Kidney epithelial cell (primary cell): ENCODE results near the gene PISD. TPM values are rescaled to one million over a fixed set of nuclear protein-coding genes. Genes with fewer than 3 reads are reported as not detected.

Experiments
- DNase-seq: peaks from one replicate; pipeline ENCODE4 v3.0.0-alpha.2; 2010; ENCODE audit warnings: low read depth
- H3K27me3 ChIP-seq: 2 replicates; pipeline ENCODE4 v1.6.0; 2011; ENCODE audit warnings: low read length; ENCODE audit not compliant: control insufficient read depth, insufficient read depth
- H3K36me3 ChIP-seq: 2 replicates; pipeline ENCODE4 v1.5.1; 2011; ENCODE audit warnings: low read length; ENCODE audit not compliant: control insufficient read depth, insufficient read depth
- H3K4me3 ChIP-seq: 2 replicates; pipeline ENCODE4 v1.5.1; 2011; ENCODE audit warnings: low read depth, mild to moderate bottlenecking, control low read depth, low read length
- total RNA-seq: library from RNA; depleted of rRNA; stranded (reverse); fragments of >200 nt; gene quantifications from 2 replicates; pipeline ENCODE4 v1.2.3, GENCODE V29; 2015
- TF ChIP-seq, protein P1 (sequence below): IDR thresholded peaks from 2 replicates; pipeline ENCODE4 v1.5.1; 2011; ENCODE audit warnings: mild to moderate bottlenecking, moderate library complexity, low read length, control low read depth, inconsistent platforms; ENCODE audit not compliant: insufficient read depth, poor library complexity, severe bottlenecking

The PISD gene
- total RNA-seq, 1 donor from 2014 or later = 88.3 TPM

DNA sequence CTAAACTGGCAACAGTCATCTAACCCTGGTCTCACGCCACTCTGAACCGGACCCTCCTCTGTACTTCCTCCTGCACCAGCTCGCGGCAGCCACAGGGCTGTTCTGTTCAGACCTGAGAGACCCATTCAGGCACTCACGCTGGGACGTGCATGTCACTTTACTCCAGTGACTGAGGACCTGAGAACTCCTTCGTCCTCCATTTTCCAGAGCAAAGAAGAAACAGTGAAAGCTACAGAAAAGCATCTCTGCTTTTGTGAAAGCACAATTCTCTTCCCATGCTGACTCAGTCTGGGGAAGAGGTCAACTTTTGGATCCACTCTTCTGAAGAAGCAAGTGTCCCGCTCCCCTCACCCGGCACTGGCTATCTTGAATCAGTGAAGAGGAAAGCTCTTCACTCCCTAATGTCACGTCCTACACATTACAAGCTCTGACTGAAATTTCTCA, 24.5 kb downstream of the PISD start:
- TF ChIP-seq, protein P1, sequence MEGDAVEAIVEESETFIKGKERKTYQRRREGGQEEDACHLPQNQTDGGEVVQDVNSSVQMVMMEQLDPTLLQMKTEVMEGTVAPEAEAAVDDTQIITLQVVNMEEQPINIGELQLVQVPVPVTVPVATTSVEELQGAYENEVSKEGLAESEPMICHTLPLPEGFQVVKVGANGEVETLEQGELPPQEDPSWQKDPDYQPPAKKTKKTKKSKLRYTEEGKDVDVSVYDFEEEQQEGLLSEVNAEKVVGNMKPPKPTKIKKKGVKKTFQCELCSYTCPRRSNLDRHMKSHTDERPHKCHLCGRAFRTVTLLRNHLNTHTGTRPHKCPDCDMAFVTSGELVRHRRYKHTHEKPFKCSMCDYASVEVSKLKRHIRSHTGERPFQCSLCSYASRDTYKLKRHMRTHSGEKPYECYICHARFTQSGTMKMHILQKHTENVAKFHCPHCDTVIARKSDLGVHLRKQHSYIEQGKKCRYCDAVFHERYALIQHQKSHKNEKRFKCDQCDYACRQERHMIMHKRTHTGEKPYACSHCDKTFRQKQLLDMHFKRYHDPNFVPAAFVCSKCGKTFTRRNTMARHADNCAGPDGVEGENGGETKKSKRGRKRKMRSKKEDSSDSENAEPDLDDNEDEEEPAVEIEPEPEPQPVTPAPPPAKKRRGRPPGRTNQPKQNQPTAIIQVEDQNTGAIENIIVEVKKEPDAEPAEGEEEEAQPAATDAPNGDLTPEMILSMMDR = no peak
- DNase-seq = no peak
- H3K4me3 ChIP-seq = no peak overlapping the region
- H3K36me3 ChIP-seq = no peaks in the 10 kb centered on the region
- H3K27me3 ChIP-seq = no peaks in the 10 kb centered on the region

DNA sequence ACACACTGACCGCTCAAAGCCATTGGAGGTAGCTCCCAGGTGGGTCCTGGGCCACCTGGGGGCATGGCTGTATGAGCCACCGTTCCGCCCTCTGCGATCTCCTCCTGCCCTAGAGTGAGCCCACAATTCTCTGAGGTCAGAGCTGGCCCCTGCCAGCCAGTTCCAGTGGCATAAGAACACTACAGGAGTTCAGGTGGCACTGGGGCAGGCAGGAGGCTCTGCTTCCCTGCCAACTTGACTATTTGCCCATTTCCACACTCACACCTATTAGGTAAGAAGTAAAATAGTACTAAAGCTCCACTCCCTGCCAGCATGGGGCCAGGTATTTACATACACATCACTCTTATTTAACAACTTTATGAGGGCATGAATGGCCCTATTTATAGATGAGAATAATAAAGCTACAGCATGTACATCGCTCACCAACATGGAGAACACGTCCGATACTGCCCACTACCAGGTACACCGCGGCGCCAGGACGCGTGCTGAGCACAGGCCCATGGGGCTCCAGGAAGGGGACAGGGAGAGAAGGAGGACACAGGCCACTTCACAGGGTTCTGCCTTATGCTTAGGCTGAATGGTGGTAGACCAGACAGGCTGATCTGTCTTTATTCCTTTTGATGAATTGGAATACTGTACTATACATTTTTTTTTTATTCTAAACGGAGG, 26.2 kb downstream of the PISD start:
- TF ChIP-seq, protein P1 = no peak
- H3K4me3 ChIP-seq = no peak overlapping the region
- no peaks in the 10 kb centered on the region for H3K36me3 ChIP-seq
- DNase-seq = no peak
- H3K27me3 ChIP-seq = no peaks in the 10 kb centered on the region

DNA sequence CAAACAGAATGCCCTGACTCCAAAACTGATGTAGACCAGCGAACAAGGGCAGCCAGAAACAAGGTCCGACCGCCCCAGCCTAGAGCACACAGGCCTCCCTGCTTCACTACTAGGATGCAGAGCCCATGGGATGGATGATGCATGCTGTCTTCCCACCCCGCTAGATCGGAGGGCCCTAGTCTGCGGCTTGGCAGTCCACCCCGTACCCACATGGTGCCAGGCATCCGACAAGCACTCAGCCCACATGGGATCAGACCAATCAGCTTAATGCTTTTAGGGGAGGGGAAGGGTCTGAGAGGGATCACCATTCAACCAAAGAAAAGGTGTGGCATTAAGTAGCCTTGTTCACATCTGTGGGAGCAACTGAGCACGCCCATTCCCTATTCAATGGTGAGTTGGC, 30.6 kb downstream of the PISD start:
- TF ChIP-seq, protein P1 = no peak
- no peak overlapping the region for H3K4me3 ChIP-seq
- H3K27me3 ChIP-seq = no peaks in the 10 kb centered on the region
- peaks cover 2% of the 10 kb centered on the region for H3K36me3 ChIP-seq
- no peak for DNase-seq

DNA sequence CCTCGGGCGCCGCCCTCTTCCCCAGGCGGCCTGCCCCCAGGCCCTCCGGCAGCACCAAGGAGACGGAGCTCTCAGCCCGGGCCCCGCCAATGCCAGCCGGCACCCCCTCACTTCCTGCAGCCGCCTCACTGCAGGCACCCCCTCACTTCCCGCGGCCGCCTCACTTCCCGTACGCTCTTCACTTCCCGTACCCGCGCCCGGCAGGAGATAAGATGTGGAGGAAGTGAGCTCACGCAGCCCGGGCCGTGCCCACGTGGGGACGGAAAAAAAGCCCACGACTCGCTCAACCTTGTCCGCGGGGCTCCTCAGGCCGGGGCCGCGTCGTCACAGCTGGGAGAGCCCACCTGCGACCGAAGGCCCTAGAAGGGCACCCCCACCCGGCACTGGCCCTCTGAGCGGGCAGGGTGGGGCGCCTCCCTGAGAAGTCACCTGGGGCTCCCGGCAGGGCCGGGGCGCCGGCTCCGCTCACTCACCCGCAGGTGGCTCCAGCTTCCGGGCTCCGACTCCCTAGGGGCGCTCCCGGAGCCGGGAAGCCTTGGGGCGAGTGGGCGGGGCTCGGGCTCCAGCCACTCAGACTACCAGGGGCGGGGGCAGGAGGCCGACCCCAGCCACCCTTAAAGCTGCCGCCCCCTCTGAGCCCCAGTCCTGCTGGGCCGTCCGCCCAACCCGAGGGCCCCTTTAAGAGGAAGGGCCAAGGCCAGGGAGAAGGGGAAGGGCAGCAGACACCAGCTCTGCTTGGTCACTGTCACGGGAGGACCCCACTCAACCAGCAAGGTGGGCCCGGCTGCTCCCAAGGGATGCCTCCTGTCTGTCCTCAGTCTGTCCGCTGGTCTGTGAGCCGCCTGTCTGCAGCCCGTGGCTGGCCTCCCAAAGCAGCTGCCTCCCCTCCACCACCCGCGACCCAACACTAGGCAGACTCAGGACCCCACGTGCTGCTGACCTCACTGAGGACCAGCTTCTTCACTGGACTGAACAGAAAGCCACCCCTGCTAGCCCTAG, 31.4 kb downstream of the PISD start:
- TF ChIP-seq, protein P1 = peak; percentile 17
- peaks cover 2% of the 10 kb centered on the region for H3K36me3 ChIP-seq
- peak overlapping the region; percentile 67 for H3K4me3 ChIP-seq
- H3K27me3 ChIP-seq = no peaks in the 10 kb centered on the region
- DNase-seq = no peak

DNA sequence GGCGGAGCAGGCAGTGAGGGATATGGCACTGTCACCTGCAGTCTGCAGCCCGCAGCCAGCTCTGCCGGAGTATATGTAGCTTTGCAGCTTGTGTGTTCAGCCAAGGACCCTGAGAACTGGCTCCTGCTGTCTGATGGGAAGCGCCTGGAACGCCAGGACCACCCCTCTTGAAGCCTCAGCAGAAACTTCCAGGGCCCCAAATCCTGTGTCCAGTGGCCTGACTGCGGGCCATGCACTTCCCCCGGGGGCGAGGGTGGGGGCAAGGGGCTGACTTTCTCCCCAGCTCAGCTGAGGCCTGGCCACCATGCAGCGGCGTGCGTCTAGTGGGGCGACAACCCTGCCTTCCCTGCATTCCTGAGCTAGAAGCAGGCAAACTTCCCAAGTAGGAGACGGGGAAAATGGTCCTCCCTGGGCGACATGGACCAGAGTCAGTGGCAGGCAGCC, 32.3 kb downstream of the PISD start:
- Histone ChIP-seq H3K4me3 (peak overlapping the region; percentile 67), H3K27me3 (no peaks in the 10 kb centered on the region), H3K36me3 (peaks cover 2% of the 10 kb centered on the region)
- TF ChIP-seq, protein P1 = no peak
- DNase-seq = no peak
